H1 (cell line): ENCODE results near the gene RUSC2. TPM values are rescaled to one million over a fixed set of nuclear protein-coding genes. Genes with fewer than 3 reads are reported as not detected.

Experiments
- ASH2L ChIP-seq: fragments of 200-600, 300-600 bp; sonication (generic); IDR thresholded peaks from one replicate; pipeline ENCODE4 v1.7.1; 2017; ENCODE audit warnings: low read length
- CBX5 ChIP-seq: fragments of 300-800, 300-1000 bp; sonication (generic); IDR thresholded peaks from 2 replicates; pipeline ENCODE4 v1.7.1; 2016; ENCODE audit warnings: antibody characterized with exemption, low read length, low read depth
- CEBPB ChIP-seq: IDR thresholded peaks from 2 replicates; pipeline ENCODE4 v1.6.1; 2012; ENCODE audit warnings: low read depth, low read length
- CREB1 ChIP-seq: IDR thresholded peaks from 2 replicates; pipeline ENCODE4 v1.6.1; 2012; ENCODE audit warnings: inconsistent platforms
- CTBP2 ChIP-seq: IDR thresholded peaks from 2 replicates; pipeline ENCODE4 v1.7.0; 2011; ENCODE audit warnings: borderline replicate concordance, mild to moderate bottlenecking, moderate library complexity, mixed read lengths, low read length; ENCODE audit not compliant: insufficient read depth, insufficient read length
- E2F6 ChIP-seq: IDR thresholded peaks from 2 replicates; pipeline ENCODE4 v1.6.1; 2012; ENCODE audit warnings: inconsistent platforms
- JUN ChIP-seq: IDR thresholded peaks from 2 replicates; pipeline ENCODE4 v1.6.1; 2011; ENCODE audit warnings: low read depth, mild to moderate bottlenecking, improper control_type of control experiment, low read length
- JUND ChIP-seq: IDR thresholded peaks from 2 replicates; pipeline ENCODE4 v1.6.1; 2011; ENCODE audit warnings: mild to moderate bottlenecking, improper control_type of control experiment, low read length
- PHF8 ChIP-seq: fragments of 200-600 bp; sonication (generic); conservative IDR thresholded peaks from 2 replicates; pipeline ENCODE4 v1.7.1; 2012; ENCODE audit warnings: low read depth, mild to moderate bottlenecking, inconsistent platforms, low read length, moderate library complexity
- POLR2A ChIP-seq, 2 experiments: IDR thresholded peaks; 1 replicate in 1 of 2; 2 replicates in 1 of 2; pipeline ENCODE4 v1.6.1; 2011; ENCODE audit warnings: low read depth in 2 of 2, low read length in 2 of 2, mild to moderate bottlenecking in 2 of 2; ENCODE audit errors: control extremely low read depth in 1 of 2
- RNF2 ChIP-seq: fragments of 200-900, 300-1000 bp; sonication (generic); IDR thresholded peaks from 2 replicates; pipeline ENCODE4 v1.7.1; 2016; ENCODE audit warnings: borderline replicate concordance, low read depth, mild to moderate bottlenecking, antibody characterized with exemption, low read length; ENCODE audit not compliant: poor library complexity, severe bottlenecking; ENCODE audit errors: missing control alignments
- SIRT6 ChIP-seq: IDR thresholded peaks from one replicate; pipeline ENCODE4 v1.7.1; 2012; ENCODE audit warnings: low read length, inconsistent platforms
- SP2 ChIP-seq: IDR thresholded peaks from 2 replicates; pipeline ENCODE4 v1.6.1; 2012; ENCODE audit warnings: mild to moderate bottlenecking, low read length, inconsistent platforms
- TAF7 ChIP-seq: optimal IDR thresholded peaks from 2 replicates; pipeline ENCODE3; 2011; ENCODE audit warnings: low read depth, mild to moderate bottlenecking, inconsistent platforms, low read length, moderate library complexity, borderline replicate concordance
- TBP ChIP-seq: IDR thresholded peaks from 2 replicates; pipeline ENCODE4 v1.6.1; 2011; ENCODE audit warnings: low read depth, low read length, improper control_type of control experiment
- TEAD4 ChIP-seq: IDR thresholded peaks from 2 replicates; pipeline ENCODE4 v1.6.1; 2012; ENCODE audit warnings: low read depth, low read length, inconsistent platforms, mixed read lengths
- polyA plus RNA-seq, 7 experiments: library from polyadenylated mRNA; depleted of rRNA in 3 of 7; stranded (reverse) in 5 of 7; unstranded in 2 of 7; fragments of >200 nt in 5 of 7; fragments of 200-250 nt in 2 of 7; gene quantifications; 1 replicate in 5 of 7; 2 replicates in 1 of 7; 4 replicates in 1 of 7; pipeline versions ENCODE4 v1.2.1 to v1.2.3, GENCODE V29; 2011 to 2013; ENCODE audit warnings: missing spikeins in 2 of 7, mixed read lengths in 2 of 7
- total RNA-seq: library from RNA; stranded (reverse); fragmentation: NEBNext Ultra II Directional; extraction: Animal tissue kit (Norgen Biotek cat#: 25700); gene quantifications from 2 replicates; pipeline ENCODE4 v1.2.1, GENCODE V29; 2021
- TF ChIP-seq, protein P1 (sequence below), 3 experiments: IDR thresholded peaks; 1 replicate in 2 of 3; 2 replicates in 1 of 3; pipeline versions ENCODE4 v1.5.1 to v1.6.1; 2011; ENCODE audit warnings: low read length in 3 of 3, mild to moderate bottlenecking in 3 of 3, inconsistent platforms in 2 of 3, low read depth in 1 of 3, moderate library complexity in 1 of 3; ENCODE audit not compliant: insufficient read depth in 1 of 3; ENCODE audit errors: control extremely low read depth in 1 of 3

The RUSC2 gene
- total and polyA plus RNA-seq, 2 of the 8 experiments (the other 6 are each of a cell fraction or from before 2014, with no cell fraction given): 4.2 to 7.9 TPM

DNA sequence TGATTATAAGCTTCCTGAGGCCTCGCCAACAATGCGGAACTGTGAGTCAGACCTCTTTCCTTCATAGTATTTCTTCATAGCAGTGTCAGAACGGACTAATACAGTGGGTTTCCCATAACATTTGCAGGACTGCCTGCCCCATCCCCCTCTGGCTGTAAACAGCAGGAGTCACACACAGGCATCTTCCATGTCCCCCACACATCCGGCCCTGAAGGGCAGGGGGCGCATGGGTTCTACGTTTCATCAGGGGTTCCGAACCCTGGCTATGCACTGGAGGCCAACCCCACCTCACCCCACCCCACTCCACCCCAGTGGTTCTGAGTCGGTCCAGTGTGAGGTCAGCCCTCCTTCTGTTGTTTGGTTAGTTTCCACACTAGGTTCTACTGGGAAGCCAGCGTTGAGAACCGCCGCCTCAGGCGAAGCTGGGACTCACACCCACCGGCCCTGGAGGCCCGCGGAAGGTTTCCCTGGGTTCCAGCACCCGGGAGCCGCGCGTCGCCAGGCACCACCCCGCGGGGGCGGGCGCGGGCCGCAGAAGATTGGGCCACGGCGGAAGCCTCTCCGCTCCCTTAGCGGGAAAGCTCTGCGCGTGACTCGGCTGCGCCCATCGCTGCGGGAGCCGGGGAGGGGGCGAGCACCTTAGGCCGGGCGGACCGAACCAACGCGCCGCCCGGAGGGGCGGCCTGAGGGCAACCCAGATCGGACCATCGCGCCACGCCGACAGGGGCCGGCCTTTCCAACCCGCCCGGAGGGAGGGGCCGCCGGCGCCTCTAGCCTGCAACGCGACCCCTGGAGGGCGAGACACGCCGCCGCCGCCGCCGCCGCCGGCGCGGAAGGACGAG, at the start of gene RUSC2 (continued):
- TF ChIP-seq, protein P1, sequence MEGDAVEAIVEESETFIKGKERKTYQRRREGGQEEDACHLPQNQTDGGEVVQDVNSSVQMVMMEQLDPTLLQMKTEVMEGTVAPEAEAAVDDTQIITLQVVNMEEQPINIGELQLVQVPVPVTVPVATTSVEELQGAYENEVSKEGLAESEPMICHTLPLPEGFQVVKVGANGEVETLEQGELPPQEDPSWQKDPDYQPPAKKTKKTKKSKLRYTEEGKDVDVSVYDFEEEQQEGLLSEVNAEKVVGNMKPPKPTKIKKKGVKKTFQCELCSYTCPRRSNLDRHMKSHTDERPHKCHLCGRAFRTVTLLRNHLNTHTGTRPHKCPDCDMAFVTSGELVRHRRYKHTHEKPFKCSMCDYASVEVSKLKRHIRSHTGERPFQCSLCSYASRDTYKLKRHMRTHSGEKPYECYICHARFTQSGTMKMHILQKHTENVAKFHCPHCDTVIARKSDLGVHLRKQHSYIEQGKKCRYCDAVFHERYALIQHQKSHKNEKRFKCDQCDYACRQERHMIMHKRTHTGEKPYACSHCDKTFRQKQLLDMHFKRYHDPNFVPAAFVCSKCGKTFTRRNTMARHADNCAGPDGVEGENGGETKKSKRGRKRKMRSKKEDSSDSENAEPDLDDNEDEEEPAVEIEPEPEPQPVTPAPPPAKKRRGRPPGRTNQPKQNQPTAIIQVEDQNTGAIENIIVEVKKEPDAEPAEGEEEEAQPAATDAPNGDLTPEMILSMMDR (IDR thresholded peaks at IDR 0.05; ENCODE audit: control extremely low read depth in 1 of 3, insufficient read depth in 1 of 3, low read depth in 1 of 3, low read length in 3 of 3): peak; percentile 57 to 60 (median 59)
- TF ChIP-seq SP2 (no peak), CTBP2 (no peak), TBP (peak; percentile 65), CBX5 (no peak), ASH2L (peak; percentile 66), JUN (no peak), TEAD4 (0 out of 2 replicates have a peak, but pooled peaks have one; percentile 5), SIRT6 (no peak), TAF7 (peak; percentile 64), CREB1 (peak; percentile 77), PHF8 (peak; percentile 91), CEBPB (no peak), POLR2A (IDR thresholded peaks at IDR 0.05; ENCODE audit: control extremely low read depth in 1 of 2, low read depth in 2 of 2, low read length in 2 of 2) (peak in 1 of 2 experiments; percentile 84; a peak in 2 of 3 replicates), JUND (peak; percentile 87), RNF2 (no peak), E2F6 (peak; percentile 73)
